HepG2 (cell line): ENCODE results near the gene CACNA1D. TPM values are rescaled to one million over a fixed set of nuclear protein-coding genes. Genes with fewer than 3 reads are reported as not detected.

ENCODE experiments used
- ESRRA ChIP-seq: sonication (generic); formaldehyde crosslinking; IDR thresholded peaks from 2 replicates; pipeline ENCODE4 v1.5.1; 2020; ENCODE audit warnings: mild to moderate bottlenecking, low read depth, missing genetic modification reagents
- PLSCR1 ChIP-seq: sonication (generic); formaldehyde crosslinking; IDR thresholded peaks from 2 replicates; pipeline ENCODE4 v1.5.0; 2020; ENCODE audit warnings: missing genetic modification reagents, mild to moderate bottlenecking, borderline replicate concordance
- TBX3 ChIP-seq: fragments of 450-650 bp; IDR thresholded peaks from 2 replicates; pipeline ENCODE4 v1.6.1; 2017; ENCODE audit warnings: antibody characterized with exemption, mild to moderate bottlenecking, inconsistent platforms, borderline replicate concordance
- ZBED4 ChIP-seq: sonication (generic); formaldehyde crosslinking; IDR thresholded peaks from 2 replicates; pipeline ENCODE4 v1.4.0; 2020; ENCODE audit warnings: missing genetic modification reagents, borderline replicate concordance
- ZBTB25 ChIP-seq: IDR thresholded peaks from 2 replicates; pipeline ENCODE4 v1.6.1; 2018; ENCODE audit warnings: missing genetic modification reagents
- ZBTB39 ChIP-seq: sonication (generic); formaldehyde crosslinking; IDR thresholded peaks from 2 replicates; pipeline ENCODE4 v1.5.0; 2020; ENCODE audit warnings: missing genetic modification reagents
- ZNF296 ChIP-seq: sonication (generic); formaldehyde crosslinking; conservative IDR thresholded peaks from 2 replicates; pipeline ENCODE4 v1.5.0; 2020; ENCODE audit warnings: mild to moderate bottlenecking, missing genetic modification reagents
- ZNF414 ChIP-seq: sonication (generic); formaldehyde crosslinking; IDR thresholded peaks from 2 replicates; pipeline ENCODE4 v1.5.0; 2020; ENCODE audit warnings: missing genetic modification reagents
- ZNF431 ChIP-seq: sonication (generic); formaldehyde crosslinking; IDR thresholded peaks from 2 replicates; pipeline ENCODE4 v1.9.0; 2022; ENCODE audit warnings: missing genetic modification reagents, low read depth, mild to moderate bottlenecking, borderline replicate concordance
- ZNF598 ChIP-seq: sonication (generic); formaldehyde crosslinking; IDR thresholded peaks from 2 replicates; pipeline ENCODE4 v1.5.1; 2020; ENCODE audit warnings: mild to moderate bottlenecking, missing genetic modification reagents, borderline replicate concordance
- ZNF839 ChIP-seq: sonication (generic); formaldehyde crosslinking; IDR thresholded peaks from 2 replicates; pipeline ENCODE4 v1.4.0; 2020; ENCODE audit warnings: missing genetic modification reagents, mild to moderate bottlenecking, borderline replicate concordance
- ZSCAN29 ChIP-seq: sonication (generic); formaldehyde crosslinking; conservative IDR thresholded peaks from 2 replicates; pipeline ENCODE4 v1.4.0; 2020; ENCODE audit warnings: mild to moderate bottlenecking, missing genetic modification reagents
- polyA plus RNA-seq, 8 experiments: library from polyadenylated mRNA; depleted of rRNA in 3 of 8; stranded (reverse) in 7 of 8; unstranded in 1 of 8; fragments of >200 nt; fragmentation: Illumina TruSeq in 4 of 8; extraction: Trizol in 4 of 8; gene quantifications; 2 replicates each; pipeline versions ENCODE4 v1.2.1 to v1.2.3, GENCODE V29; 2011 to 2016; ENCODE audit warnings: low read depth in 4 of 8, missing spikeins in 1 of 8, mixed read lengths in 1 of 8; ENCODE audit not compliant: insufficient read depth in 1 of 8
- total RNA-seq, 5 experiments: library from RNA; depleted of rRNA; stranded (reverse); fragments of >200 nt; fragmentation: Illumina TruSeq; extraction: Trizol; gene quantifications; 2 replicates each; pipeline ENCODE4 v1.2.3, GENCODE V29; 2016; ENCODE audit warnings: low read depth in 1 of 5
- TF ChIP-seq, protein P1 (sequence below): IDR thresholded peaks from 2 replicates; pipeline ENCODE4 v1.6.1; 2016; ENCODE audit warnings: mild to moderate bottlenecking, missing biosample characterization, missing genetic modification reagents
- TF ChIP-seq, protein P2 (sequence below): sonication (generic); formaldehyde crosslinking; IDR thresholded peaks from 2 replicates; pipeline ENCODE4 v1.5.1; 2020; ENCODE audit warnings: missing genetic modification reagents, mild to moderate bottlenecking, borderline replicate concordance

CACNA1D gene
- total and polyA plus RNA-seq, 2 of the 13 experiments (the other 11 are each of a cell fraction or from before 2014, with no cell fraction given), result 0.26 to 0.38 TPM

DNA sequence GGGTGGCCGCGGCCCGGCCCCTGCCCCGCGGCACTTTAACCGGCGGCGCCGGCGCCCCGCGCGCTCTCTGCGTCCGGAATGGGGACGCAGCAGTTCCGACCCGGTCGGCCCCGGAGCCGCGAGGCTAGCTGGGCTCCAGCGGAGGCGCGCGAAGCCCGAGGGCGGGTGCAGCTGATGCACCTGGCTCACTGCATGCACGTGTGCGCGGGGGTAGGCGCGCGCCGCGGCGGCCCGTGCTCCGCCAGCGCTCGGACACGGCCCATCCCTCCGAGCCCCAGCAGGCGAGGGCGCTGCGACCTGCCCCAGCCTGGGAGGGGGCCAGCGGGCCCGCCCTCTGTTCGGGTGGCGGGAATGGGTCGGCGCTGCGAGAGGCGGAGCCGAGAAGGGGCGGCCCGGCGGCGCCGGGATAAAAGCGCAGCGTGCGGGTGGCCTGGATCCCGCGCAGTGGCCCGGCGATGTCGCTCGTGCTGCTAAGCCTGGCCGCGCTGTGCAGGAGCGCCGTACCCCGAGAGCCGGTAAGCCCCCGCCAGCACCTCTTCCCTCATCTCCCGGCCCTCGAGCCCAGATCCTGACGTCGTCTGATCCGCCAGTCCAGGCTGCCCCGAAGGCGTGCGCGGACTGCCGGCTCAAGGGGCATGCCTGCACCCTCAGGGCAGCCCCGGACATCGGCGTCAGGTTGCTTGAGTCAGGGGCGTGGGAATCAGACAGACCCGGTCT lies 351.9 kb downstream of the CACNA1D start, which contains the start of the genes CHDH and IL17RB (continued):
- TF ChIP-seq ZBED4 (CRISPR knock-in tag) (peak; percentile 98; the same call in 1 of the 2 replicates), ZNF431 (CRISPR knock-in tag) (peak; percentile 36; the same call in 1 of the 2 replicates), ZBTB25 (peak; percentile 55; the same call in 1 of the 2 replicates), ZNF839 (no peak), PLSCR1 (CRISPR knock-in tag) (peak; percentile 68; the same call in 1 of the 2 replicates), ZSCAN29 (CRISPR knock-in tag) (no peak), ZNF598 (CRISPR knock-in tag) (peak; percentile 76; the same call in 1 of the 2 replicates), ZNF414 (CRISPR knock-in tag) (no peak), ESRRA (CRISPR knock-in tag) (0 out of 2 replicates have a peak, but pooled peaks have one; percentile 34), ZBTB39 (no peak), ZNF296 (CRISPR knock-in tag) (0 out of 2 replicates have a peak, but pooled peaks have one; percentile 35), TBX3 (no peak)
- TF ChIP-seq, protein P1, sequence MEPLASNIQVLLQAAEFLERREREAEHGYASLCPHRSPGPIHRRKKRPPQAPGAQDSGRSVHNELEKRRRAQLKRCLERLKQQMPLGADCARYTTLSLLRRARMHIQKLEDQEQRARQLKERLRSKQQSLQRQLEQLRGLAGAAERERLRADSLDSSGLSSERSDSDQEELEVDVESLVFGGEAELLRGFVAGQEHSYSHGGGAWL (CRISPR knock-in tag), result peak; percentile 91
- TF ChIP-seq, protein P2, sequence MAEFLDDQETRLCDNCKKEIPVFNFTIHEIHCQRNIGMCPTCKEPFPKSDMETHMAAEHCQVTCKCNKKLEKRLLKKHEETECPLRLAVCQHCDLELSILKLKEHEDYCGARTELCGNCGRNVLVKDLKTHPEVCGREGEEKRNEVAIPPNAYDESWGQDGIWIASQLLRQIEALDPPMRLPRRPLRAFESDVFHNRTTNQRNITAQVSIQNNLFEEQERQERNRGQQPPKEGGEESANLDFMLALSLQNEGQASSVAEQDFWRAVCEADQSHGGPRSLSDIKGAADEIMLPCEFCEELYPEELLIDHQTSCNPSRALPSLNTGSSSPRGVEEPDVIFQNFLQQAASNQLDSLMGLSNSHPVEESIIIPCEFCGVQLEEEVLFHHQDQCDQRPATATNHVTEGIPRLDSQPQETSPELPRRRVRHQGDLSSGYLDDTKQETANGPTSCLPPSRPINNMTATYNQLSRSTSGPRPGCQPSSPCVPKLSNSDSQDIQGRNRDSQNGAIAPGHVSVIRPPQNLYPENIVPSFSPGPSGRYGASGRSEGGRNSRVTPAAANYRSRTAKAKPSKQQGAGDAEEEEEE, result no peak
